PC-3 (cell line): ENCODE data around the gene MOB1A.

Experiments
- EZH2 ChIP-seq: fragments of 300-600 bp; sonication (generic); IDR thresholded peaks from one replicate; pipeline ENCODE4 v1.6.1; 2017; ENCODE audit warnings: antibody characterized with exemption, mild to moderate bottlenecking, low read length; ENCODE audit not compliant: unreplicated experiment
- EZH2phosphoT487 ChIP-seq: fragments of 300-600 bp; sonication (generic); IDR thresholded peaks from 2 replicates; pipeline ENCODE4 v1.6.1; 2018; ENCODE audit warnings: mild to moderate bottlenecking, antibody characterized with exemption, low read length, borderline replicate concordance
- TF ChIP-seq, protein P1 (sequence below): fragments of 300-600 bp; sonication (generic); conservative IDR thresholded peaks from 2 replicates; pipeline ENCODE4 v1.5.1; 2017; ENCODE audit warnings: antibody characterized with exemption, low read depth, mild to moderate bottlenecking, low read length

GRCh38 chr2:74119339-74119738, 59.3 kb downstream of the MOB1A start:
- TF ChIP-seq, protein P1, sequence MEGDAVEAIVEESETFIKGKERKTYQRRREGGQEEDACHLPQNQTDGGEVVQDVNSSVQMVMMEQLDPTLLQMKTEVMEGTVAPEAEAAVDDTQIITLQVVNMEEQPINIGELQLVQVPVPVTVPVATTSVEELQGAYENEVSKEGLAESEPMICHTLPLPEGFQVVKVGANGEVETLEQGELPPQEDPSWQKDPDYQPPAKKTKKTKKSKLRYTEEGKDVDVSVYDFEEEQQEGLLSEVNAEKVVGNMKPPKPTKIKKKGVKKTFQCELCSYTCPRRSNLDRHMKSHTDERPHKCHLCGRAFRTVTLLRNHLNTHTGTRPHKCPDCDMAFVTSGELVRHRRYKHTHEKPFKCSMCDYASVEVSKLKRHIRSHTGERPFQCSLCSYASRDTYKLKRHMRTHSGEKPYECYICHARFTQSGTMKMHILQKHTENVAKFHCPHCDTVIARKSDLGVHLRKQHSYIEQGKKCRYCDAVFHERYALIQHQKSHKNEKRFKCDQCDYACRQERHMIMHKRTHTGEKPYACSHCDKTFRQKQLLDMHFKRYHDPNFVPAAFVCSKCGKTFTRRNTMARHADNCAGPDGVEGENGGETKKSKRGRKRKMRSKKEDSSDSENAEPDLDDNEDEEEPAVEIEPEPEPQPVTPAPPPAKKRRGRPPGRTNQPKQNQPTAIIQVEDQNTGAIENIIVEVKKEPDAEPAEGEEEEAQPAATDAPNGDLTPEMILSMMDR = 0 out of 2 replicates have a peak, but pooled peaks have one; percentile 30
- TF ChIP-seq EZH2 (no peak), EZH2phosphoT487 (no peak)
